ENCODE data around the gene BOD1L2. TPM values are rescaled to one million over a fixed set of nuclear protein-coding genes. Genes with fewer than 3 reads are reported as not detected.

The BOD1L2 gene
- polyA plus RNA-seq, 2 of the 4 experiments (the other 2 are of a cell fraction): not detected

DNA sequence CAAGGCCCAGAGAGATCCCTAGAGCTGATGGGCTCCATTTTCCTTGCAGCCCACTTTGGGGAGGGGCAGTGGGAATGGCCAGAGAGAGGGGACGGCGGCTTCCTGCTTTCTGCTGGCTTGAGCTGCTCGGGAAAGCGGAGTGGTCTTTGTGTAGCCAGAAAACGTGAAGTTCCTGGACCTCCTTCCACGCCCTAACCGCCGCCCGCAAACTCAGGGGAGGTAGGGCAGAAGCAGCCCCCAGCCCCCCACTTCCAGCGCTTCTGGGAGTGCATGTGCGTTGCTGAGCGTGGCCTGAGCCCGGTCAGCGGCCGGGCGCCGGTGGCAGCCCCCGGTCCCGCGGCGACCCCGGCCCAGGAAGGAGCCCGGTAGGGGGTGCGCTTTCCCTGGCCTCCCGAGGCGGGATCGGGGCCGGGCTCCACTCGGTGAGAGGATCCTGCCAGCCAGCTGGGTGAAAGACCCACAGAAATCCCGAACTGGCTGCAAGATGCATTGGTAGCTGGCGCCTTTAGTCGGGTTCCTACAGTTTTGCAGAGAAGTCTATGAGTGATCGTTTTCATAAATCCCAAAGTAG is 25.3 kb upstream of the BOD1L2 start:
- no peak overlapping the region for H3K27ac ChIP-seq
- H3K4me3 ChIP-seq: no peak overlapping the region
- TF ChIP-seq, protein P1, sequence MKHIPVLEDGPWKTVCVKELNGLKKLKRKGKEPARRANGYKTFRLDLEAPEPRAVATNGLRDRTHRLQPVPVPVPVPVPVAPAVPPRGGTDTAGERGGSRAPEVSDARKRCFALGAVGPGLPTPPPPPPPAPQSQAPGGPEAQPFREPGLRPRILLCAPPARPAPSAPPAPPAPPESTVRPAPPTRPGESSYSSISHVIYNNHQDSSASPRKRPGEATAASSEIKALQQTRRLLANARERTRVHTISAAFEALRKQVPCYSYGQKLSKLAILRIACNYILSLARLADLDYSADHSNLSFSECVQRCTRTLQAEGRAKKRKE (CRISPR knock-in tag; IDR thresholded peaks at IDR 0.05; ENCODE audit: low read depth): no peak
- TF ChIP-seq HOXB5 (CRISPR knock-in tag; IDR thresholded peaks at IDR 0.05) (no peak), GATA3 (IDR thresholded peaks at IDR 0.05; ENCODE audit: borderline replicate concordance) (no peak), FOSB (CRISPR knock-in tag; IDR thresholded peaks at IDR 0.05) (no peak), ESRRA (IDR thresholded peaks at IDR 0.05; ENCODE audit: borderline replicate concordance, low read length) (no peak), TP53 (CRISPR knock-in tag; IDR thresholded peaks at IDR 0.05) (no peak), TFCP2L1 (CRISPR knock-in tag; IDR thresholded peaks at IDR 0.05) (no peak), EP300 (IDR thresholded peaks at IDR 0.05) (no peak), RCOR1 (IDR thresholded peaks at IDR 0.05; ENCODE audit: low read depth, low read length) (no peak), MAFK (IDR thresholded peaks at IDR 0.05; ENCODE audit: partially characterized antibody) (no peak), MYC (IDR thresholded peaks at IDR 0.05; ENCODE audit: borderline replicate concordance, low read length) (no peak), CEBPB (IDR thresholded peaks at IDR 0.05) (no peak), KDM5A (IDR thresholded peaks at IDR 0.05) (no peak), CHD4 (IDR thresholded peaks at IDR 0.05; ENCODE audit: borderline replicate concordance) (no peak), RFX5 (IDR thresholded peaks at IDR 0.05) (no peak), FOSL2 (IDR thresholded peaks at IDR 0.05) (no peak), FOSL2 (CRISPR knock-in tag; IDR thresholded peaks at IDR 0.05) (no peak)
- TF ChIP-seq, protein P2, sequence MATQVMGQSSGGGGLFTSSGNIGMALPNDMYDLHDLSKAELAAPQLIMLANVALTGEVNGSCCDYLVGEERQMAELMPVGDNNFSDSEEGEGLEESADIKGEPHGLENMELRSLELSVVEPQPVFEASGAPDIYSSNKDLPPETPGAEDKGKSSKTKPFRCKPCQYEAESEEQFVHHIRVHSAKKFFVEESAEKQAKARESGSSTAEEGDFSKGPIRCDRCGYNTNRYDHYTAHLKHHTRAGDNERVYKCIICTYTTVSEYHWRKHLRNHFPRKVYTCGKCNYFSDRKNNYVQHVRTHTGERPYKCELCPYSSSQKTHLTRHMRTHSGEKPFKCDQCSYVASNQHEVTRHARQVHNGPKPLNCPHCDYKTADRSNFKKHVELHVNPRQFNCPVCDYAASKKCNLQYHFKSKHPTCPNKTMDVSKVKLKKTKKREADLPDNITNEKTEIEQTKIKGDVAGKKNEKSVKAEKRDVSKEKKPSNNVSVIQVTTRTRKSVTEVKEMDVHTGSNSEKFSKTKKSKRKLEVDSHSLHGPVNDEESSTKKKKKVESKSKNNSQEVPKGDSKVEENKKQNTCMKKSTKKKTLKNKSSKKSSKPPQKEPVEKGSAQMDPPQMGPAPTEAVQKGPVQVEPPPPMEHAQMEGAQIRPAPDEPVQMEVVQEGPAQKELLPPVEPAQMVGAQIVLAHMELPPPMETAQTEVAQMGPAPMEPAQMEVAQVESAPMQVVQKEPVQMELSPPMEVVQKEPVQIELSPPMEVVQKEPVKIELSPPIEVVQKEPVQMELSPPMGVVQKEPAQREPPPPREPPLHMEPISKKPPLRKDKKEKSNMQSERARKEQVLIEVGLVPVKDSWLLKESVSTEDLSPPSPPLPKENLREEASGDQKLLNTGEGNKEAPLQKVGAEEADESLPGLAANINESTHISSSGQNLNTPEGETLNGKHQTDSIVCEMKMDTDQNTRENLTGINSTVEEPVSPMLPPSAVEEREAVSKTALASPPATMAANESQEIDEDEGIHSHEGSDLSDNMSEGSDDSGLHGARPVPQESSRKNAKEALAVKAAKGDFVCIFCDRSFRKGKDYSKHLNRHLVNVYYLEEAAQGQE (IDR thresholded peaks at IDR 0.05): no peak
- TF ChIP-seq, protein P3, sequence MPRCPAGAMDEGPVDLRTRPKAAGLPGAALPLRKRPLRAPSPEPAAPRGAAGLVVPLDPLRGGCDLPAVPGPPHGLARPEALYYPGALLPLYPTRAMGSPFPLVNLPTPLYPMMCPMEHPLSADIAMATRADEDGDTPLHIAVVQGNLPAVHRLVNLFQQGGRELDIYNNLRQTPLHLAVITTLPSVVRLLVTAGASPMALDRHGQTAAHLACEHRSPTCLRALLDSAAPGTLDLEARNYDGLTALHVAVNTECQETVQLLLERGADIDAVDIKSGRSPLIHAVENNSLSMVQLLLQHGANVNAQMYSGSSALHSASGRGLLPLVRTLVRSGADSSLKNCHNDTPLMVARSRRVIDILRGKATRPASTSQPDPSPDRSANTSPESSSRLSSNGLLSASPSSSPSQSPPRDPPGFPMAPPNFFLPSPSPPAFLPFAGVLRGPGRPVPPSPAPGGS (IDR thresholded peaks at IDR 0.05): no peak
- TF ChIP-seq, protein P4, sequence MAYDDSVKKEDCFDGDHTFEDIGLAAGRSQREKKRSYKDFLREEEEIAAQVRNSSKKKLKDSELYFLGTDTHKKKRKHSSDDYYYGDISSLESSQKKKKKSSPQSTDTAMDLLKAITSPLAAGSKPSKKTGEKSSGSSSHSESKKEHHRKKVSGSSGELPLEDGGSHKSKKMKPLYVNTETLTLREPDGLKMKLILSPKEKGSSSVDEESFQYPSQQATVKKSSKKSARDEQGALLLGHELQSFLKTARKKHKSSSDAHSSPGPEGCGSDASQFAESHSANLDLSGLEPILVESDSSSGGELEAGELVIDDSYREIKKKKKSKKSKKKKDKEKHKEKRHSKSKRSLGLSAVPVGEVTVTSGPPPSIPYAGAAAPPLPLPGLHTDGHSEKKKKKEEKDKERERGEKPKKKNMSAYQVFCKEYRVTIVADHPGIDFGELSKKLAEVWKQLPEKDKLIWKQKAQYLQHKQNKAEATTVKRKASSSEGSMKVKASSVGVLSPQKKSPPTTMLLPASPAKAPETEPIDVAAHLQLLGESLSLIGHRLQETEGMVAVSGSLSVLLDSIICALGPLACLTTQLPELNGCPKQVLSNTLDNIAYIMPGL (CRISPR knock-in tag; IDR thresholded peaks at IDR 0.05; ENCODE audit: borderline replicate concordance): no peak
- H3K4me2 ChIP-seq: no peak overlapping the region
- ChIA-PET CTCF (no interaction called here), POLR2A (no interaction called here)
- FAIRE-seq (no peak), ATAC-seq (no peak), DNase-seq (ENCODE audit: low read depth in 1 of 2, low spot score in 1 of 2) (no peak)
- H3K4me1 ChIP-seq: no peaks in the 10 kb centered on the region
- no peaks in the 10 kb centered on the region for H3K9me3 ChIP-seq
- 74% methylated on average over 16 of the region's 33 CpGs for WGBS (ENCODE audit: missing lambda C conversion rate)
